Islet of Langerhans (tissue), 1 donor: ENCODE measurements around the gene PRKCB.
"Not testable (repeated sequence)": the region's sequence is repeated elsewhere in the genome, so short reads cannot be mapped to it uniquely, and the experiment has no call there.

Experiments
- FAIRE-seq: peaks from one replicate; lab custom pipeline; 2011; peaks lifted over from hg19 to GRCh38; lab: Jason Lieb, UNC

The PRKCB gene

GRCh38 chr16:24138024-24138423 lies 302.2 kb downstream of the PRKCB start:
- FAIRE-seq, result no peak

DNA sequence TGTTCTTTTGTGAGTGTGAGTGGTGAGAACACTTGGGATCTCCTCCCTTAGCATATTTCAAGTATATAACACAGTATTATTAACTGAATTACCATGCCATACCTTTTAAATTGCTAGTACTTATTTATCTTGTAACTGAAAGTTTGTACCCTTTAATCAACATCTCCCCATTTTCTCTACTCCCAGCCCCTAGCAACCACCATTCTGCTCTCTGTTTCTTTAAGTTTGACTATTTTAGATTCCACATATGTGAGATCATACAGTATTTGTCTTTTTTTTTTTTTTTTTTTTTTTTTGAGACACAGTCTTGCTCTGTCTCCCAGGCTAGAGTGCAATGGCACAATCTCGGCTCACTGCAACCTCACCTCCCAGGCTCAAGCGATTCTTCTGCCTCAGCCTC lies 302.8 kb downstream of the PRKCB start:
- FAIRE-seq, result no peak

DNA sequence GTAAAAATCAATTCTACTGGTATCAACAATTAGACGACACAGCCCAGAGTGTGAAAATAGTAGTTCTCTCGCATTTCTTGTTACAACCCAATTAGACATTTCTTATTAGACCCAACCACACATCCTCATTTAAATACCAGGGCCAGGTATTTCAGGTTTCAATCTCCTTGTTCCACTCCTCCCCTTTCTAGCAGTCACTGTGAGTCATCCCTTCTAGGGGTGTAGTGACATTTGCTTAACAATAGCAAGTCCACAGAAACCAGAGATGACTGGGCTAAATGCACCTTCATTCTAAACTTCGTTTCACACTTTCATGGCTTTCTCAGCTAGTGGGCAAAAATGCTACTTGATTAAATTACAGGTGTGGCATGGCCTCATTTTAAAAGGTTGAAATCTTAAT lies 303.5 kb downstream of the PRKCB start:
- no peak for FAIRE-seq

DNA sequence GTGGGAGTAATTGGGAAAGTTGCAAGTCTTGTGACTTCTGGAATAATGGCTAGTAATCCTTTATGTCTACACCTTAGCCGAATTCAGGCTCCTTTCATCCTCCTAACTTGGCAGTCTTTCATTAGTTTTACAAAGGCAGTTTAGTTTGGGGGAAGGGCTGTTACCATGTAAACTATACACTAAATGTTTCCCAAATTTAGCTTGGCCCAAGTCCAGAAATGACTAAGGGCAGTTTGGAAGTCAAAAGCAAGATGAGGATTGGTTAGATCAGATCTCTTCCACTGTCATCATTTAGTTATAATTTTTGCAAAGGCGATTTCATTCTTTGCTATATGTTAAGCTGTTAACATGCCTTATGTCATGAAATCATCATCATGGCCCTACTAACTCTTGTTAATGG lies 304.9 kb downstream of the PRKCB start:
- FAIRE-seq, result no peak

GRCh38 chr16:24141466-24141865 lies 305.7 kb downstream of the PRKCB start:
- FAIRE-seq, result no peak

GRCh38 chr16:24141917-24142316 lies 306.1 kb downstream of the PRKCB start:
- FAIRE-seq, result no peak

DNA sequence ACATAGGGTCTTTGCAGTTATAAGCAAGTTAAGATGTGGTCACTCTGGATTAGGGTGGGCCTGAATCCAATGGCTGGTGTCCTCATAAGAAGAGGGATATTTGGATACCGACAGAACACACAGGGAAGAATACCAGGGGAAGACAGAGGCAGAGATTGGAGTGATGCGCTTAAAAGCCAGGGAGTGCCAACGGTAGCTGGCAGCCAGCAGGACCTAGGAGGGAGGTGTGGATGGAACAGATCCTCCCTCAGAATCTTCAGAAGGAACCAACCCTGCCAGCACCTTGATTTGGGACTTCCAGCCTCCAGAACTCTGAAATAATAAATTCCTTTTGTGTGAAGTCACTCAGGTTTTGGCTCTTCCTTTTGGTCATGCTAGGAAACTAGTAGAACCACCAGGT lies 310.1 kb downstream of the PRKCB start:
- no peak for FAIRE-seq

DNA sequence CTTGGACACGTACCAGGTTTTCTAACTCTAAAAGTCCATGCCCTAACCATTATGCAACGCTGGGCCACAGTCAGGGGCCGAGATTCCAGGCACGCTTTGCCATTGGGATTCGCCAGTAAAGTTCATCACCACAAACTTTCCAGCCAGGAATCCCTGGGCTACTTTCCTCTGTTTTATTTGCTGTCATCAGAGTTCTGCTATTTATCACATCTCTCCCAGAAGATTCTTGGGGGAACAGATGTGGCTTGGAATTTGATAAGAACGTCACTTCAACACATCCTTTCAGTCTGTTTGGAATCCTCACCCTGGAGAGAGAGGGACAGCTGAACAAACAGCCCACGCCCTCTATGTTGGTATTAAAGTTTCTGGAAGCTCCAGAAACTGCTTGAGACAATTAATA lies 310.7 kb downstream of the PRKCB start:
- no peak for FAIRE-seq

- FAIRE-seq, result no peak
Observed at GRCh38 chr16:24149102-24149501, 313.3 kb downstream of the PRKCB start.

GRCh38 chr16:24150282-24150681 lies 314.5 kb downstream of the PRKCB start:
- no peak for FAIRE-seq

DNA sequence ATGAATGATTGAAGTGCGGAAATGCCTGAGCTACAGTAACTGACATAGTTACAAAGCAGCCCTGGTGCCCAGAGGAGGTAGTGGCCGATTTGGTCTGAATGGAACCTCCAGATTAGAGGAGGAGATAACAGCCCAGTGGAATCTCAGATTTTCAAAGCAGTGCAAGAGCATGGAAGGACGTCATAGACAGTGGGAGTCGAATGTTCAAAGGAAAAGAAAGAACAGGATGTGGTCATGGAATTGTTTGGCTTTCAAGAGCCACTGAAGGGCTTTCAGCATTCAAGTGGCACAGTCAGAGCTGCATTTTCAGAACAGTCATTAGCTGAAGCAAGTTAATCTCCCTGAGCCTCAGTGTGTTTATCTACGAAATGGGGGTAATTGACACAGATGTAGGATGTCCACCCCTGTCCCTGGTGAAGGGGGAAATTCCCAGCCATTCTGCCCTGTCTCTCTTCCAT lies 315.7 kb downstream of the PRKCB start:
- no peak for FAIRE-seq

DNA sequence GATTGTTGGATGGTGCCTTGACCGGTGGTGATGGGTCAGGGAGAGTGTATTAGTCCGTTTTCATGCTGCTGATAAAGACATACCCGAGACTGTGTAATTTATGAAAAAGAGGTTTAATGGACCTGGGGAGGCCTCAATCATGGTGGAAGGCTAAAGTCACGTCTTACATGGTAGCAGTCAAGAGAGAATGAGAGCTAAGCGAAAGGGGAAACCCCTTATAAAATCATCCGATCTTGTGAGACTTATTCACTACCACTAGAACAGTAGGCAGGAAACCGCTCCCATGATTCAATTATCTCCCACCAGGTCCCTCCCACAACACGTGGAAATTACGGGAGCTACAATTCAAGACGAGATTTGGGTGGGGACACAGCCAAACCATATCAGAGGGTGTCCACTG lies 316.3 kb downstream of the PRKCB start:
- FAIRE-seq, result not testable (repeated sequence)

DNA sequence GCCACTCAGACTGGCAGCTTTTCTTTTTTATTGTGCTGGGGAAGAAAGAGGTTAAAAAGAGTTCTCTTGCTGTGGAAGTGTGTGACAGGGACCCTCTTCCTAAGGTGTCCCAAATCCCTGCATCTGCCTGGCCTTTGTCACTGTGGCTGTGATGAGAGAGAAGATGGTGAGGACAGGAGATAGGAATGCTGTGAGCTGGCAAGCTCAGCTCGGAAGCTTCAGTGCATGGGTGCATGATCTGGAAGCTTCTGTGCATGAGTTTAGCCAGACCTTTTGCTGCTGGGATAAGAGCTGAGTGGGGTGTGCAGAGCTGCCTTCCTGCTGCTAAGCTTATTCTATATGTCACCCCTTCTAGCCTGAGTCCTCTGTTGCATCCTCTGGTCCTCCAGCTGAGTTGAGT lies 317.0 kb downstream of the PRKCB start:
- no peak for FAIRE-seq

- no peak for FAIRE-seq
Observed at GRCh38 chr16:24156777-24157176, 321.0 kb downstream of the PRKCB start.

DNA sequence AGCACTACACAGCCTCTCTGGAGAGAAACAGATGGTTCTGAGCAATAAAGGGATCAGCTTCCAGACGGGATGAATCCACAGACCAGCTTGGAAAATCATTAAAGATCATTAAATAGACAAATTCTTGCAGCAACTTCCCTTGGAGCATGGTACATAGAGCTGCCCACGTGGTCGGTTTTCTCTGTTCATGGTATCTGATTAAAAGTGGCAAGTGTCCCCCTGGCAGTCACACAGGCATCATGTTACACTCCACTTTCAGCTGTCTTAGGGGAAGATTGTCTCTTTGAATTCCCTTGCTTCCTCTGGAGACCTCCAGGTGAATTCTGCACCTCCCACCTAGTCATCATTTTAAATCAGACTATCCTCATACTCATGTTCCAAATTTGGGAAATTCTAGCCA lies 328.2 kb downstream of the PRKCB start:
- no peak for FAIRE-seq

DNA sequence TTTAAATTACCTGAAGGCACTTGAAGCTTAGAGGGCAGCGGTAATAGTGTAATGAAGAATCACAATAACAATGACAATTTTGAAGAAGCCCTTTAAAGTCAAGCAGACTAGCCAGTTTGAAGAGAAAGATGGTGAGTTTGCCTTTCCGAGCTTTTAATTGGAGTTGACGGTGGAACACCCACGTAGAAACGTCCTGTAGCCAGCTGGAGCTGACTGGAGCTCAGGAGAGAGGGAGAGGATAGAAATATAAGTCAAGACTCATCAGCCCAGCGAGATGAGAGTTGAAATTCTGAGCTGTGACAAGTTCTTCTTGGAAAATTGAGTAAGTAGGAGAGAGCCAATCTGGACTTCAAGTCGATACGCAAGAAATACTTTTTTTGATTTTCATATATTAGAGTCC lies 328.6 kb downstream of the PRKCB start:
- no peak for FAIRE-seq

DNA sequence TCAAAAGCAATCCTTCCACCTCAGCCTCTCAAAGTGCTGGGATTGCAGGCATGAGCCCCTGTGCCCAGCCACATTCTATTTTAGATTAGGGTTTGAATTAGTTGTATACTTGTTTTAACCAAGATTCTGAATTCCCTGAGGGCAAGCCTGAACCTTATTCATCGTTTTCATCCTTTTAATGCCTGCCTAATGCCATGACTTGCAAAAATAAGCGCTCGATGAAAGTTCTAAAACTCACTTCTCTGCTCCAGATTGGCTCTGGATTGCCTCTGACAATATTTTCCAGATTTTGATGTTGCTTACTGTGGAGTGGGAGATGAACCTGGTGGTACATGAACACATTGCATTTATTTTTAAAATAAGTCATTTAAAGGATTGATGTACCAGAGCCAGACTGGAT lies 329.5 kb downstream of the PRKCB start:
- FAIRE-seq, result no peak

GRCh38 chr16:24166661-24167528 lies 331.1 kb downstream of the PRKCB start:
- FAIRE-seq, result no peak

DNA sequence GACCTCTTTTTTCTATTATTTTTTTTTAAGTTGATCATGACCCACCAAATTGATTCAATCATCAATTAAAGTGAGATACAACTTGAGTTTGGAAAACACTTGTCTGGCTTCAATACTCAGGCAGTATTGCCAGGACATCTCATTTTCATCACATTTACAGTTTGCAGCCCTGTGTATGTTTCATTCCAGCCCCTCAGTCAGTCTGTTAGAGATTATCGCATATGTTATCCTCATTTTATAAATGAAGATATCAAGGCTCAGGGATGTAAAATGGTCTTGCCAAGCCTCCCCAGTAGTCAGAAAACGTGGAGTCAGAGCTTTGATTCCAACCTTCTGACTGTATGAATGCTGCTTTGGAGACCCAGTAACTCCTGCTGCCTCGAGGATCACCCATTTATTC lies 333.1 kb downstream of the PRKCB start:
- no peak for FAIRE-seq

DNA sequence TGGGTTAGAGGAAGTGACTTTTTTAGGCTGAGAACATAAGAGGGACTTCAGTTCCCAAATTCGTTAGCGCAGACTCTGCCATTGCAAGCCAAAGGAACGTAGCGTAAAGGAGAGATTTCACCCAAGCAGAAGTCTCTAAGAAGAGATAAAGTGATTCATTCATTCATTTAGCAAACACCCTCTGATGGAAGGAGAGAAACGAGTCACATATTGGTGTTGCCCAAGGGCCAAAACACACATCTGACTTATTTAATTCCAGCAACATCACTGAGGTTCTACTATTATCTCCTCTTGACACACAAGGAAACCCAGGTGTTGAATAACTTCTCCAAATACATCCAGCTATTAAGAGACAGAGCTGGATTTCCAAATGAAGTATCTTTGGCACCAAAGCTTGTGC lies 334.6 kb downstream of the PRKCB start:
- FAIRE-seq, result no peak

GRCh38 chr16:24174504-24174903 lies 338.7 kb downstream of the PRKCB start:
- no peak for FAIRE-seq

GRCh38 chr16:24174957-24175356 lies 339.2 kb downstream of the PRKCB start:
- FAIRE-seq, result no peak

DNA sequence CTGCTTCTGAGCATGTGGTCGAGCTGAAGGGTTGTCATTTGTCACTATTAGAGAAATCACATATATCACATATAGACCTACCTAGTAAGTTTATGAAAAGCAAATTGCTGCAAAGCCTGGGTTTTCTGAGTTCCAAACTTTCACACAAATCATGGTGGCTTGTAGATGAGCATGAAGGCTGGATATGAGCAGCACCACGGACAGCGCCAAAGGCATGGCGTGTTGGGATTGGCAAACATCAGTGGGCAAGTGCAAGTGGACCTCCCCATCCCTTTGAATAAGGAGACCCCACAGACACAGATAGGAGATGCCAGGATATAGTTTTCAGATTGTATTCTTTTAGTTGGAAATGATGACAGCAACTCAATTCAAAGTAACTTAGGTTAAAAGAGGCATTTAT lies 342.7 kb downstream of the PRKCB start:
- FAIRE-seq, result no peak

GRCh38 chr16:24180451-24180850 lies 344.7 kb downstream of the PRKCB start:
- FAIRE-seq, result no peak
